GM23338 (cell line): ENCODE measurements around the gene C14orf180. TPM values are rescaled to one million over a fixed set of nuclear protein-coding genes. Genes with fewer than 3 reads are reported as not detected.

ENCODE experiments used
- ATAC-seq: fragments of 200-7000 bp; cut with Tn5 transposase; 3 replicates; pipeline ENCODE4 v1.9.1; 2020
- DNase-seq: peaks from one replicate; pipeline ENCODE4 v3.0.0-alpha.2; 2015; ENCODE audit warnings: low spot score
- H2AFZ ChIP-seq: fragments of 200-600 bp; sonication (generic); 2 replicates; pipeline ENCODE4 v1.8.0; 2016; ENCODE audit warnings: antibody characterized with exemption, mild to moderate bottlenecking, moderate library complexity
- H3F3A ChIP-seq: fragments of 200-600 bp; sonication (generic); replicated peaks from 2 replicates; pipeline ENCODE4 v1.8.0; 2017; ENCODE audit warnings: antibody characterized with exemption, mixed run types, low read depth
- H3K27ac ChIP-seq: fragments of 200-600 bp; sonication (generic); 2 replicates; pipeline ENCODE4 v1.6.1; 2016; ENCODE audit warnings: low read depth
- H3K27me3 ChIP-seq: fragments of 200-600 bp; sonication (generic); 2 replicates; pipeline ENCODE4 v1.8.0; 2016; ENCODE audit warnings: mild to moderate bottlenecking, mixed run types, moderate library complexity; ENCODE audit not compliant: insufficient read depth
- H3K36me3 ChIP-seq: fragments of 200-600 bp; sonication (generic); 2 replicates; pipeline ENCODE4 v1.8.0; 2016; ENCODE audit warnings: mild to moderate bottlenecking; ENCODE audit not compliant: insufficient read depth
- H3K4me1 ChIP-seq: fragments of 200-600 bp; sonication (generic); 2 replicates; pipeline ENCODE4 v1.8.0; 2016; ENCODE audit warnings: mild to moderate bottlenecking, moderate library complexity; ENCODE audit not compliant: insufficient read depth
- H3K4me2 ChIP-seq: fragments of 200-600 bp; sonication (generic); 2 replicates; pipeline ENCODE4 v1.7.1; 2017; ENCODE audit warnings: mixed run types
- H3K4me3 ChIP-seq: fragments of 200-600 bp; sonication (generic); 2 replicates; pipeline ENCODE4 v1.6.1; 2016; ENCODE audit warnings: mixed run types
- H3K79me2 ChIP-seq: fragments of 200-600 bp; sonication (generic); replicated peaks from 2 replicates; pipeline ENCODE4 v1.8.0; 2017; ENCODE audit warnings: mild to moderate bottlenecking; ENCODE audit not compliant: insufficient read depth
- H3K9me2 ChIP-seq: fragments of 200-600 bp; sonication (generic); 2 replicates; pipeline ENCODE4 v1.8.0; 2017; ENCODE audit not compliant: insufficient read depth
- H4K20me1 ChIP-seq: fragments of 200-600 bp; sonication (generic); replicated peaks from 2 replicates; pipeline ENCODE4 v1.8.0; 2017; ENCODE audit warnings: mild to moderate bottlenecking; ENCODE audit not compliant: insufficient read depth
- H3K27ac Mint-ChIP-seq: 2 replicates; pipeline ENCODE4 v1.8.0; 2020; ENCODE audit warnings: inconsistent platforms, mild to moderate bottlenecking, moderate library complexity, mixed read lengths
- H3K27me3 Mint-ChIP-seq: 3 replicates; pipeline ENCODE4 v1.8.0; 2022; ENCODE audit warnings: low read depth, mild to moderate bottlenecking, moderate library complexity, mixed read lengths, inconsistent platforms; ENCODE audit not compliant: insufficient read depth, poor library complexity
- H3K36me3 Mint-ChIP-seq: 3 replicates; pipeline ENCODE4 v1.8.0; 2021; ENCODE audit warnings: low read depth, mild to moderate bottlenecking, inconsistent platforms, moderate library complexity, mixed read lengths
- H3K4me1 Mint-ChIP-seq: 3 replicates; pipeline ENCODE4 v1.8.0; 2020; ENCODE audit warnings: mild to moderate bottlenecking, inconsistent platforms, mixed read lengths
- H3K4me3 Mint-ChIP-seq: 3 replicates; pipeline ENCODE4 v1.8.0; 2021; ENCODE audit warnings: moderate library complexity, mild to moderate bottlenecking, inconsistent platforms, mixed read lengths
- H3K9me3 Mint-ChIP-seq: 3 replicates; pipeline ENCODE4 v1.8.0; 2020; ENCODE audit warnings: moderate library complexity, mild to moderate bottlenecking, inconsistent platforms, mixed read lengths
- CREB1 ChIP-seq: fragments of 250-450 bp; sonication (Bioruptor Pico); IDR thresholded peaks from 2 replicates; pipeline ENCODE4 v1.5.0; 2020; ENCODE audit warnings: low read depth, mild to moderate bottlenecking, moderate library complexity
- CTCF ChIP-seq, 2 experiments: fragments of 200-600 bp in 1 of 2; sonication (generic) in 1 of 2; conservative IDR thresholded peaks; 2 replicates each; pipeline versions ENCODE4 v1.5.1 to v1.6.1; 2016 to 2017; ENCODE audit warnings: antibody characterized with exemption in 2 of 2, low read depth in 2 of 2, mild to moderate bottlenecking in 2 of 2, moderate library complexity in 1 of 2
- ETS1 ChIP-seq: IDR thresholded peaks from 2 replicates; pipeline ENCODE4 v1.6.1; 2016; ENCODE audit warnings: antibody characterized with exemption
- EZH2 ChIP-seq: fragments of 200-600 bp; sonication (generic); IDR thresholded peaks from one replicate; pipeline ENCODE4 v1.8.0; 2017; ENCODE audit warnings: antibody characterized with exemption, mild to moderate bottlenecking, low read depth; ENCODE audit not compliant: unreplicated experiment
- EZH2phosphoT487 ChIP-seq: fragments of 200-600 bp; sonication (generic); IDR thresholded peaks from one replicate; pipeline ENCODE4 v1.8.1; 2018; ENCODE audit warnings: antibody characterized with exemption; ENCODE audit not compliant: unreplicated experiment
- JUNB ChIP-seq: IDR thresholded peaks from one replicate; pipeline ENCODE4 v1.6.1; 2016; ENCODE audit warnings: antibody characterized with exemption; ENCODE audit not compliant: unreplicated experiment
- NANOG ChIP-seq: IDR thresholded peaks from 2 replicates; pipeline ENCODE4 v1.6.1; 2016; ENCODE audit warnings: antibody characterized with exemption, borderline replicate concordance
- POLR2AphosphoS5 ChIP-seq: IDR thresholded peaks from 2 replicates; pipeline ENCODE4 v1.6.1; 2016; ENCODE audit warnings: antibody characterized with exemption, low read depth
- REST ChIP-seq: IDR thresholded peaks from one replicate; pipeline ENCODE4 v1.6.1; 2018; ENCODE audit warnings: antibody characterized with exemption; ENCODE audit not compliant: unreplicated experiment
- STAT1 ChIP-seq: IDR thresholded peaks from one replicate; pipeline ENCODE4 v1.6.1; 2016; ENCODE audit warnings: antibody characterized with exemption; ENCODE audit not compliant: unreplicated experiment
- ZNF114 ChIP-seq: fragments of 250-450 bp; sonication (Bioruptor Pico); IDR thresholded peaks from 2 replicates; pipeline ENCODE4 v1.5.0; 2020; ENCODE audit warnings: mild to moderate bottlenecking, moderate library complexity
- ZNF331 ChIP-seq: fragments of 250-450 bp; sonication (Bioruptor Pico); IDR thresholded peaks from 2 replicates; pipeline ENCODE4 v1.5.0; 2020; ENCODE audit warnings: low read depth, mild to moderate bottlenecking, moderate library complexity
- polyA plus RNA-seq: library from polyadenylated mRNA; unstranded; fragments of >200 nt; fragmentation: Nextera tagmentation; extraction: Ambion mirVana; gene quantifications from 2 replicates; pipeline ENCODE4 v1.2.1, GENCODE V29; 2016
- total RNA-seq: library from RNA; depleted of rRNA; stranded (reverse); fragments of >200 nt; shearing (Covaris generic); gene quantifications from 2 replicates; pipeline ENCODE4 v1.2.3, GENCODE V29; 2014
- TF ChIP-seq, protein P1 (sequence below): fragments of 250-450 bp; sonication (Bioruptor Pico); IDR thresholded peaks from 2 replicates; pipeline ENCODE4 v1.5.0; 2020; ENCODE audit warnings: mild to moderate bottlenecking, moderate library complexity

Gene C14orf180
- total and polyA plus RNA-seq, 2 experiments from 2014 or later, result not detected

DNA sequence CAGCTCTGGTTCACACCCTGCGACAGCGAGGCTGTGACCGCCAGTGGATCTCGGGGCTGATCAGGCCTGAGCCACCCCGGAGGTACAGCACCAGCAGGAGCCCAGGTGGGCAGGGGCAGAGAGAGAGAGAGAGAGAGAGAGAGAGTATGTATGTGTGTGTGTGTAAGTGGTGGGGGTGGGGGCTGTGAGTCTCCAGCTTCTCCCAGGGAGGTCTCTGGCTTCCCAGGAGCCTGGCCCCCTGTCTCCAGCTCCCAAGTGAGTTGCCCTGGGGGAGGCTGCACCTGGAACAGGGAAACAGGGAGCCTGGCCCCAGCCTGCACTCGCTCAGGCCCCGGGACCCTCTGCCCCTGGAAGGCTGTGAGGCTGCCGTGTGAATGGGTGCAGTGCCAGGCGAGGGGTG, 2.0 kb downstream of the C14orf180 start (continued):
- TF ChIP-seq, protein P1, sequence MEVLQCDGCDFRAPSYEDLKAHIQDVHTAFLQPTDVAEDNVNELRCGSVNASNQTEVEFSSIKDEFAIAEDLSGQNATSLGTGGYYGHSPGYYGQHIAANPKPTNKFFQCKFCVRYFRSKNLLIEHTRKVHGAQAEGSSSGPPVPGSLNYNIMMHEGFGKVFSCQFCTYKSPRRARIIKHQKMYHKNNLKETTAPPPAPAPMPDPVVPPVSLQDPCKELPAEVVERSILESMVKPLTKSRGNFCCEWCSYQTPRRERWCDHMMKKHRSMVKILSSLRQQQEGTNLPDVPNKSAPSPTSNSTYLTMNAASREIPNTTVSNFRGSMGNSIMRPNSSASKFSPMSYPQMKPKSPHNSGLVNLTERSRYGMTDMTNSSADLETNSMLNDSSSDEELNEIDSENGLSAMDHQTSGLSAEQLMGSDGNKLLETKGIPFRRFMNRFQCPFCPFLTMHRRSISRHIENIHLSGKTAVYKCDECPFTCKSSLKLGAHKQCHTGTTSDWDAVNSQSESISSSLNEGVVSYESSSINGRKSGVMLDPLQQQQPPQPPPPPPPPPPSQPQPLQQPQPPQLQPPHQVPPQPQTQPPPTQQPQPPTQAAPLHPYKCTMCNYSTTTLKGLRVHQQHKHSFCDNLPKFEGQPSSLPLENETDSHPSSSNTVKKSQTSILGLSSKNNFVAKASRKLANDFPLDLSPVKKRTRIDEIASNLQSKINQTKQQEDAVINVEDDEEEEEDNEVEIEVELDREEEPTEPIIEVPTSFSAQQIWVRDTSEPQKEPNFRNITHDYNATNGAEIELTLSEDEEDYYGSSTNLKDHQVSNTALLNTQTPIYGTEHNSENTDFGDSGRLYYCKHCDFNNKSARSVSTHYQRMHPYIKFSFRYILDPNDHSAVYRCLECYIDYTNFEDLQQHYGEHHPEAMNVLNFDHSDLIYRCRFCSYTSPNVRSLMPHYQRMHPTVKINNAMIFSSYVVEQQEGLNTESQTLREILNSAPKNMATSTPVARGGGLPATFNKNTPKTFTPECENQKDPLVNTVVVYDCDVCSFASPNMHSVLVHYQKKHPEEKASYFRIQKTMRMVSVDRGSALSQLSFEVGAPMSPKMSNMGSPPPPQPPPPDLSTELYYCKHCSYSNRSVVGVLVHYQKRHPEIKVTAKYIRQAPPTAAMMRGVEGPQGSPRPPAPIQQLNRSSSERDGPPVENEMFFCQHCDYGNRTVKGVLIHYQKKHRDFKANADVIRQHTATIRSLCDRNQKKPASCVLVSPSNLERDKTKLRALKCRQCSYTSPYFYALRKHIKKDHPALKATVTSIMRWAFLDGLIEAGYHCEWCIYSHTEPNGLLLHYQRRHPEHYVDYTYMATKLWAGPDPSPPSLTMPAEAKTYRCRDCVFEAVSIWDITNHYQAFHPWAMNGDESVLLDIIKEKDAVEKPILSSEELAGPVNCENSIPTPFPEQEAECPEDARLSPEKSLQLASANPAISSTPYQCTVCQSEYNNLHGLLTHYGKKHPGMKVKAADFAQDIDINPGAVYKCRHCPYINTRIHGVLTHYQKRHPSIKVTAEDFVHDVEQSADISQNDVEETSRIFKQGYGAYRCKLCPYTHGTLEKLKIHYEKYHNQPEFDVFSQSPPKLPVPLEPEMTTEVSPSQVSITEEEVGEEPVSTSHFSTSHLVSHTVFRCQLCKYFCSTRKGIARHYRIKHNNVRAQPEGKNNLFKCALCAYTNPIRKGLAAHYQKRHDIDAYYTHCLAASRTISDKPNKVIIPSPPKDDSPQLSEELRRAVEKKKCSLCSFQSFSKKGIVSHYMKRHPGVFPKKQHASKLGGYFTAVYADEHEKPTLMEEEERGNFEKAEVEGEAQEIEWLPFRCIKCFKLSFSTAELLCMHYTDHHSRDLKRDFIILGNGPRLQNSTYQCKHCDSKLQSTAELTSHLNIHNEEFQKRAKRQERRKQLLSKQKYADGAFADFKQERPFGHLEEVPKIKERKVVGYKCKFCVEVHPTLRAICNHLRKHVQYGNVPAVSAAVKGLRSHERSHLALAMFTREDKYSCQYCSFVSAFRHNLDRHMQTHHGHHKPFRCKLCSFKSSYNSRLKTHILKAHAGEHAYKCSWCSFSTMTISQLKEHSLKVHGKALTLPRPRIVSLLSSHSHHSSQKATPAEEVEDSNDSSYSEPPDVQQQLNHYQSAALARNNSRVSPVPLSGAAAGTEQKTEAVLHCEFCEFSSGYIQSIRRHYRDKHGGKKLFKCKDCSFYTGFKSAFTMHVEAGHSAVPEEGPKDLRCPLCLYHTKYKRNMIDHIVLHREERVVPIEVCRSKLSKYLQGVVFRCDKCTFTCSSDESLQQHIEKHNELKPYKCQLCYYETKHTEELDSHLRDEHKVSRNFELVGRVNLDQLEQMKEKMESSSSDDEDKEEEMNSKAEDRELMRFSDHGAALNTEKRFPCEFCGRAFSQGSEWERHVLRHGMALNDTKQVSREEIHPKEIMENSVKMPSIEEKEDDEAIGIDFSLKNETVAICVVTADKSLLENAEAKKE, result no peak
- no peak for TF ChIP-seq EZH2

DNA sequence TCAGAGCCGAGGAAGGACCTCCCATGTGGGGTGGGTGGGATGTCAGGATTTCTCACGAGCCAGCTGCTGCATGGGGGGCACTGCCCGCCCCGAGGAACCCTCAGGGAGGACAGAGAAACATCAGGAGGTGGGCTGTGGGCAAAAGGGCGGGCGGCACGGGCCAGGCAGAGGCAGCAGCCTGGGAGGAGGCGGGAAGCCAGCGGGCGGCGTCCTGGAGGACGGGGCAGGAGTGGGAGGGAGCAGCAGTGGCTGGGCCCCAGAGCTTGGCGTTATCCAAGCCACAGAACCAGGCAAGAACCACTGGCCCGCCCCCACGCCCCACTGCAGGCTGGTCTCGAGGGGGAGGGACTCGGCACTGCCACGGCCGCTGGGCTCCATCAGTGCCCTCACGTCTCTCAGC, 2.4 kb downstream of the C14orf180 start:
- peaks cover 5% of the 10 kb centered on the region for H3K27me3 Mint-ChIP-seq
- no peaks in the 10 kb centered on the region for H3K9me3 Mint-ChIP-seq
- Histone ChIP-seq H3K27ac (no peak overlapping the region), H3K27me3 (no peaks in the 10 kb centered on the region), H3K4me2 (no peak overlapping the region), H4K20me1 (no peaks in the 10 kb centered on the region), H3K4me1 (no peaks in the 10 kb centered on the region), H3K4me3 (no peak overlapping the region), H3K36me3 (no peaks in the 10 kb centered on the region), H2AFZ (no peak overlapping the region), H3K79me2 (no peaks in the 10 kb centered on the region), H3K9me2 (no peaks in the 10 kb centered on the region), H3F3A (no peaks in the 10 kb centered on the region)
- DNase-seq (no peak), ATAC-seq (no peak)
- H3K36me3 Mint-ChIP-seq, result no peaks in the 10 kb centered on the region
- H3K27ac Mint-ChIP-seq, result no peak overlapping the region
- H3K4me1 Mint-ChIP-seq, result peaks cover 4% of the 10 kb centered on the region; the same call in 2 of the 3 replicates
- no peak overlapping the region for H3K4me3 Mint-ChIP-seq
- TF ChIP-seq ZNF114, result no peak
- TF ChIP-seq REST, result no peak
- TF ChIP-seq POLR2AphosphoS5, result no peak
- no peak for TF ChIP-seq NANOG
- TF ChIP-seq CTCF (conservative IDR thresholded peaks at IDR 0.05; ENCODE audit: low read depth in 2 of 2), result no peak
- no peak for TF ChIP-seq JUNB
- no peak for TF ChIP-seq ETS1
- no peak for TF ChIP-seq STAT1
- no peak for TF ChIP-seq ZNF331 (CRISPR knock-in tag)
- TF ChIP-seq CREB1 (CRISPR knock-in tag), result no peak
- TF ChIP-seq EZH2, result no peak
- TF ChIP-seq EZH2phosphoT487, result no peak
